ENCODE data around the gene PTGES2.

- TF ChIP-seq CTCF (IDR thresholded peaks at IDR 0.05; ENCODE audit: low read depth, low read length, poor library complexity, severe bottlenecking) (no peak), EZH2phosphoT487 (IDR thresholded peaks at IDR 0.05; ENCODE audit: borderline replicate concordance, low read length) (no peak)
Observed at GRCh38 chr9:128148509-128149000, 21.0 kb upstream of the PTGES2 start.
